ENCODE data around the gene TMEM145. TPM values are rescaled to one million over a fixed set of nuclear protein-coding genes. Genes with fewer than 3 reads are reported as not detected.

The TMEM145 gene
- total and polyA plus RNA-seq, 9 of the 15 experiments (the other 6 are each of a cell fraction or from before 2014, with no cell fraction given) = 0.80 to 5.5 (median 1.9) TPM; not detected in 3

GRCh38 chr19:42370626-42371175, 57.6 kb downstream of the TMEM145 start (continued):
- TF ChIP-seq NBN (IDR thresholded peaks at IDR 0.05; ENCODE audit: low read depth) (no peak), C11orf30 (IDR thresholded peaks at IDR 0.05; ENCODE audit: low read depth) (no peak)

Small RNA genes lying within 50 kb of the gene (microRNA-seq; reads per million reads assigned to microRNA genes)
- gene MIR8077 (ENCODE audit: borderline microRNAs expressed) = not detected

Small RNA genes lying within 50 kb of the gene (small RNA-seq; reads per million reads assigned to genes)
- not detected for gene MIR8077

Other genes with a start within 250 kb of the TMEM145 start
Only the 7 nearest of the 15 such genes appear.
- 22.7 and 25.2 TPM in 2 replicates for gene GSK3A, start 70.7 kb upstream of the TMEM145 start, total RNA-seq (2014; rRNA removed)
- gene GSK3A, start 70.7 kb upstream of the TMEM145 start, total RNA-seq (2014; rRNA removed; fragmentation: Illumina TruSeq; extraction: Trizol) = 16.6 and 21.4 TPM in 2 replicates
- gene GSK3A, start 70.7 kb upstream of the TMEM145 start, total RNA-seq (2015; rRNA removed; fragmentation: Illumina TruSeq; extraction: Trizol) = 31.4 and 33.3 TPM in 2 replicates
- gene GSK3A, start 70.7 kb upstream of the TMEM145 start, total RNA-seq (2021) = 54.9 and 56.0 TPM in 2 replicates
- 49.3 and 61.9 TPM in 2 replicates for gene GSK3A, start 70.7 kb upstream of the TMEM145 start, polyA plus RNA-seq (2011; rRNA removed)
- 90.0 and 90.7 TPM in 2 replicates for gene GSK3A, start 70.7 kb upstream of the TMEM145 start, polyA plus RNA-seq (2014; fragmentation: Illumina TruSeq; extraction: Trizol)
- under 1 TPM; 0.62 to 0.89 TPM for gene GSK3A, start 70.7 kb upstream of the TMEM145 start, polyA plus RNA-seq (2014; fragmentation: Nextera tagmentation; extraction: Ambion mirVana)
- 54.2 and 55.4 TPM in 2 replicates for gene GSK3A, start 70.7 kb upstream of the TMEM145 start, polyA plus RNA-seq (2014; rRNA removed)
- gene ERF, start 58.2 kb upstream of the TMEM145 start, total RNA-seq (2014; rRNA removed) = 27.1 and 29.8 TPM in 2 replicates
- 19.0 and 20.0 TPM in 2 replicates for gene ERF, start 58.2 kb upstream of the TMEM145 start, total RNA-seq (2014; rRNA removed; fragmentation: Illumina TruSeq; extraction: Trizol)
- gene ERF, start 58.2 kb upstream of the TMEM145 start, total RNA-seq (2015; rRNA removed; fragmentation: Illumina TruSeq; extraction: Trizol) = 26.5 and 30.0 TPM in 2 replicates
- gene ERF, start 58.2 kb upstream of the TMEM145 start, total RNA-seq (2021) = 72.7 and 75.4 TPM in 2 replicates
- gene ERF, start 58.2 kb upstream of the TMEM145 start, polyA plus RNA-seq (2011; rRNA removed) = 27.0 and 41.5 TPM in 2 replicates
- 28.9 and 45.7 TPM in 2 replicates for gene ERF, start 58.2 kb upstream of the TMEM145 start, polyA plus RNA-seq (2014; fragmentation: Illumina TruSeq; extraction: Trizol)
- gene ERF, start 58.2 kb upstream of the TMEM145 start, polyA plus RNA-seq (2014; fragmentation: Nextera tagmentation; extraction: Ambion mirVana) = under 1 TPM; 0.03 to 0.13 TPM
- 54.9 and 62.2 TPM in 2 replicates for gene ERF, start 58.2 kb upstream of the TMEM145 start, polyA plus RNA-seq (2014; rRNA removed)
- gene CIC, start 44.1 kb upstream of the TMEM145 start, total RNA-seq (2014; rRNA removed) = 13.6 and 13.7 TPM in 2 replicates
- gene CIC, start 44.1 kb upstream of the TMEM145 start, total RNA-seq (2014; rRNA removed; fragmentation: Illumina TruSeq; extraction: Trizol) = 1.5 and 2.2 TPM in 2 replicates
- gene CIC, start 44.1 kb upstream of the TMEM145 start, total RNA-seq (2015; rRNA removed; fragmentation: Illumina TruSeq; extraction: Trizol) = 8.6 and 8.7 TPM in 2 replicates
- gene CIC, start 44.1 kb upstream of the TMEM145 start, total RNA-seq (2021) = 37.6 and 44.7 TPM in 2 replicates
- gene CIC, start 44.1 kb upstream of the TMEM145 start, polyA plus RNA-seq (2011; rRNA removed) = 3.0 and 5.8 TPM in 2 replicates
- 12.0 and 21.5 TPM in 2 replicates for gene CIC, start 44.1 kb upstream of the TMEM145 start, polyA plus RNA-seq (2014; fragmentation: Illumina TruSeq; extraction: Trizol)
- gene CIC, start 44.1 kb upstream of the TMEM145 start, polyA plus RNA-seq (2014; fragmentation: Nextera tagmentation; extraction: Ambion mirVana) = under 1 TPM; 0.07 to 0.13 TPM
- gene CIC, start 44.1 kb upstream of the TMEM145 start, polyA plus RNA-seq (2014; rRNA removed) = 18.9 and 19.9 TPM in 2 replicates
- 0.54 and 1.1 TPM in 2 replicates for gene PRR19, start 11.2 kb upstream of the TMEM145 start, total RNA-seq (2014; rRNA removed)
- gene PRR19, start 11.2 kb upstream of the TMEM145 start, total RNA-seq (2014; rRNA removed; fragmentation: Illumina TruSeq; extraction: Trizol) = 0.11 and 0.32 TPM in 2 replicates
- 0.94 and 1.1 TPM in 2 replicates for gene PRR19, start 11.2 kb upstream of the TMEM145 start, total RNA-seq (2015; rRNA removed; fragmentation: Illumina TruSeq; extraction: Trizol)
- gene PRR19, start 11.2 kb upstream of the TMEM145 start, total RNA-seq (2021) = 1.6 and 1.8 TPM in 2 replicates
- 0.24 and 0.34 TPM in 2 replicates for gene PRR19, start 11.2 kb upstream of the TMEM145 start, polyA plus RNA-seq (2011; rRNA removed)
- 1.0 and 1.9 TPM in 2 replicates for gene PRR19, start 11.2 kb upstream of the TMEM145 start, polyA plus RNA-seq (2014; fragmentation: Illumina TruSeq; extraction: Trizol)
- under 1 TPM; 0.10 to 0.18 TPM for gene PRR19, start 11.2 kb upstream of the TMEM145 start, polyA plus RNA-seq (2014; fragmentation: Nextera tagmentation; extraction: Ambion mirVana)
- gene PRR19, start 11.2 kb upstream of the TMEM145 start, polyA plus RNA-seq (2014; rRNA removed) = 0.73 and 1.6 TPM in 2 replicates
- 114 and 146 TPM in 2 replicates for gene PAFAH1B3, start 10.7 kb upstream of the TMEM145 start, total RNA-seq (2014; rRNA removed)
- gene PAFAH1B3, start 10.7 kb upstream of the TMEM145 start, total RNA-seq (2014; rRNA removed; fragmentation: Illumina TruSeq; extraction: Trizol) = 28.7 and 48.0 TPM in 2 replicates
- gene PAFAH1B3, start 10.7 kb upstream of the TMEM145 start, total RNA-seq (2015; rRNA removed; fragmentation: Illumina TruSeq; extraction: Trizol) = 78.9 and 81.0 TPM in 2 replicates
- 130 and 138 TPM in 2 replicates for gene PAFAH1B3, start 10.7 kb upstream of the TMEM145 start, total RNA-seq (2021)
- 27.5 and 40.8 TPM in 2 replicates for gene PAFAH1B3, start 10.7 kb upstream of the TMEM145 start, polyA plus RNA-seq (2011; rRNA removed)
- gene PAFAH1B3, start 10.7 kb upstream of the TMEM145 start, polyA plus RNA-seq (2014; fragmentation: Illumina TruSeq; extraction: Trizol) = 96.7 and 113 TPM in 2 replicates
- 10 to 100 TPM; 10.5 to 23.5 TPM for gene PAFAH1B3, start 10.7 kb upstream of the TMEM145 start, polyA plus RNA-seq (2014; fragmentation: Nextera tagmentation; extraction: Ambion mirVana)
- gene PAFAH1B3, start 10.7 kb upstream of the TMEM145 start, polyA plus RNA-seq (2014; rRNA removed) = 79.6 and 80.6 TPM in 2 replicates
- gene MEGF8, start 12.3 kb downstream of the TMEM145 start, total RNA-seq (2014; rRNA removed) = 3.8 and 4.5 TPM in 2 replicates
- gene MEGF8, start 12.3 kb downstream of the TMEM145 start, total RNA-seq (2014; rRNA removed; fragmentation: Illumina TruSeq; extraction: Trizol) = 1.5 and 1.8 TPM in 2 replicates
- 3.0 and 3.4 TPM in 2 replicates for gene MEGF8, start 12.3 kb downstream of the TMEM145 start, total RNA-seq (2015; rRNA removed; fragmentation: Illumina TruSeq; extraction: Trizol)
- 10.0 and 13.1 TPM in 2 replicates for gene MEGF8, start 12.3 kb downstream of the TMEM145 start, total RNA-seq (2021)
- gene MEGF8, start 12.3 kb downstream of the TMEM145 start, polyA plus RNA-seq (2011; rRNA removed) = 1.9 and 2.1 TPM in 2 replicates
- 3.9 and 4.6 TPM in 2 replicates for gene MEGF8, start 12.3 kb downstream of the TMEM145 start, polyA plus RNA-seq (2014; fragmentation: Illumina TruSeq; extraction: Trizol)
- gene MEGF8, start 12.3 kb downstream of the TMEM145 start, polyA plus RNA-seq (2014; fragmentation: Nextera tagmentation; extraction: Ambion mirVana) = under 1 TPM; 0.28 to 0.34 TPM
- gene MEGF8, start 12.3 kb downstream of the TMEM145 start, polyA plus RNA-seq (2014; rRNA removed) = 4.5 and 4.7 TPM in 2 replicates
- gene CNFN, start 77.0 kb downstream of the TMEM145 start, total RNA-seq (2014; rRNA removed) = 0.94 TPM in 1 of 2 replicates, not detected in the other
- not detected in 2 replicates for gene CNFN, start 77.0 kb downstream of the TMEM145 start, total RNA-seq (2014; rRNA removed; fragmentation: Illumina TruSeq; extraction: Trizol)
- not detected in 2 replicates for gene CNFN, start 77.0 kb downstream of the TMEM145 start, total RNA-seq (2015; rRNA removed; fragmentation: Illumina TruSeq; extraction: Trizol)
- gene CNFN, start 77.0 kb downstream of the TMEM145 start, total RNA-seq (2021) = 0.35 TPM in 1 of 2 replicates, not detected in the other
- gene CNFN, start 77.0 kb downstream of the TMEM145 start, polyA plus RNA-seq (2011; rRNA removed) = 0.18 TPM in 1 of 2 replicates, not detected in the other
- gene CNFN, start 77.0 kb downstream of the TMEM145 start, polyA plus RNA-seq (2014; fragmentation: Illumina TruSeq; extraction: Trizol) = 0.47 TPM in 1 of 2 replicates, not detected in the other
- under 1 TPM in 1 of 2 experiments, not detected in 1; 0.18 TPM for gene CNFN, start 77.0 kb downstream of the TMEM145 start, polyA plus RNA-seq (2014; fragmentation: Nextera tagmentation; extraction: Ambion mirVana)
- gene CNFN, start 77.0 kb downstream of the TMEM145 start, polyA plus RNA-seq (2014; rRNA removed) = 0.52 and 1.8 TPM in 2 replicates

Measured in K562 (cell line).